AG04449 (cell line): ENCODE data around the gene FXYD3.

ENCODE experiments used
- CTCF ChIA-PET: fragments of 350-600 bp; formaldehyde crosslinking; extraction: SDS; loops from one replicate; lab custom pipeline; 2021; ENCODE audit warnings: antibody characterized with exemption; lab: Yijun Ruan, JAX
- POLR2A ChIA-PET: fragments of 400-600, 350-600 bp; formaldehyde crosslinking; extraction: SDS; loops from one replicate; lab custom pipeline; 2020; ENCODE audit warnings: antibody characterized with exemption, inconsistent platforms; lab: Yijun Ruan, JAX
- DNase-seq: peaks from one replicate; pipeline ENCODE4 v3.0.0-alpha.2; 2010; ENCODE audit warnings: low read depth, low spot score
- H3K4me3 ChIP-seq: 2 replicates; pipeline ENCODE4 v1.5.1; 2011; ENCODE audit warnings: low read depth, mild to moderate bottlenecking, control low read depth, low read length
- TF ChIP-seq, protein P1 (sequence below): IDR thresholded peaks from one replicate; pipeline ENCODE4 v1.5.1; 2011; ENCODE audit warnings: mild to moderate bottlenecking, moderate library complexity, low read length, control low read depth, inconsistent platforms; ENCODE audit not compliant: insufficient read depth; ENCODE audit errors: missing control alignments

The FXYD3 gene

DNA sequence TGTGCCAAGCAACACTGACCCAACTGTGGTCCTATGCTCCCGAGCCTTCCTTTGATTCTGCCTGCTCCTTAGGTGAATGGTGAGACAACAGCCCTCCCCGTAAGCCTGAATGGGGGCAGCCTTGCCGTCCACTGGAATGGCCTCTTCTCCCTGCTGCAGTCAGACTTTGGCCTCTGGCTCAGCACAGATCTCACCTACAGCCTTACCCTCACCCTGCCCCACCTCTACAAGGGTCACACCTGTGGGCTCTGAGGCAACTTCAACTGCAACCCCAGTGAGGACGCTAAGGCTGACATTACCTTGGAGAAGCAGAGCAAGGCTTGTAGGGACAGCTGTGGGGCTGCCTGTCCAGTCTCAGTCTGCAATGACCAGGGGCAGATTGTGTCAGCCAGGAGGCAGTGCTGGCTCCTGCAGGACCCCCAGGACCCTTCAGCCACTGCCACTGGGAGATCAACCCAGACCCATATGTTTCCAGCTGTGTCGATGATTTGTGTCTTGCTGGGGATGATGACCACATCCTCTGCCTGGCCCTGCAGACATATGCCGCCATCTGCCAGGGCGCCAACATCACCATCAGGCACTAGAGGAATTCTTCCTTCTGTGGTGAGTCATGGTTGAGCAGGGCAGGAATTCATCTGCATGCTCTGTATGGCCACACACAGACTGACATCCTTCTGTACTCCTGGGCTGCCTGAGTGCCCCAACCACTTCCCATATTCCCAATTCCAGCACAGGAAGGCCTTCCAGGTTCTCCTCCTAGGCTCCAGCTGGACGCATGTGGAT is 27.3 kb upstream of the FXYD3 start:
- peak; percentile 71 for DNase-seq
- ChIA-PET POLR2A (interaction anchor here (1.3 kb wide), 1 partner anchor 36 kb away, joined by 5 read pairs; no protein-coding TSS in a partner anchor), CTCF (interaction anchor here (0.7 to 9.6 kb wide), 9 partner anchors 17 to 53 kb away, joined by 3 to 89 read pairs (median 3); no protein-coding TSS in a partner anchor)

DNA sequence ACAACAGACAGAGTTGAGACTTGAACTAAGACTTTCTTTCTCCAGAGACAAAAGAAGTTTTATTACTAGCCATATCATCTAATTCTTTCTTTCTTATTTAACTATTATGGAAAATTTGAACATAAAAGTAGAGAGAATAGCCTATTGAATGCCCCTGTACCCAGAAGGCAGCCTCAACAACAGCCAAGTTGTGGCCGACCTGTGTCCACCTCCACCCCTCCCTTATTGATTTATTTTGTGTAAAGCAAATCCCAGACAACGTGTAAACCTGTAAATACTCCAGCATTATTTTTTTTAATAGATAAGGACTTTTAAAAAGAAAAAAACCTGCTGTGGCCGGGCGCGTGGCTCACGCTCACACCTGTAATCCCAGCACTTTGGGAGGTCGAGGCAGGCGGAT is 26.1 kb upstream of the FXYD3 start:
- no peak for DNase-seq
- ChIA-PET CTCF (interaction anchor here (0.6 to 5.0 kb wide), 11 partner anchors 11 to 46 kb away, joined by 3 to 57 read pairs (median 9); partner anchors contain the start of gene LGI4), POLR2A (no interaction called here)
- TF ChIP-seq, protein P1, sequence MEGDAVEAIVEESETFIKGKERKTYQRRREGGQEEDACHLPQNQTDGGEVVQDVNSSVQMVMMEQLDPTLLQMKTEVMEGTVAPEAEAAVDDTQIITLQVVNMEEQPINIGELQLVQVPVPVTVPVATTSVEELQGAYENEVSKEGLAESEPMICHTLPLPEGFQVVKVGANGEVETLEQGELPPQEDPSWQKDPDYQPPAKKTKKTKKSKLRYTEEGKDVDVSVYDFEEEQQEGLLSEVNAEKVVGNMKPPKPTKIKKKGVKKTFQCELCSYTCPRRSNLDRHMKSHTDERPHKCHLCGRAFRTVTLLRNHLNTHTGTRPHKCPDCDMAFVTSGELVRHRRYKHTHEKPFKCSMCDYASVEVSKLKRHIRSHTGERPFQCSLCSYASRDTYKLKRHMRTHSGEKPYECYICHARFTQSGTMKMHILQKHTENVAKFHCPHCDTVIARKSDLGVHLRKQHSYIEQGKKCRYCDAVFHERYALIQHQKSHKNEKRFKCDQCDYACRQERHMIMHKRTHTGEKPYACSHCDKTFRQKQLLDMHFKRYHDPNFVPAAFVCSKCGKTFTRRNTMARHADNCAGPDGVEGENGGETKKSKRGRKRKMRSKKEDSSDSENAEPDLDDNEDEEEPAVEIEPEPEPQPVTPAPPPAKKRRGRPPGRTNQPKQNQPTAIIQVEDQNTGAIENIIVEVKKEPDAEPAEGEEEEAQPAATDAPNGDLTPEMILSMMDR: no peak
- H3K4me3 ChIP-seq: no peak overlapping the region

More for the DNA sequence above, 27.3 kb upstream of the FXYD3 start:
- no peak overlapping the region for H3K4me3 ChIP-seq
- TF ChIP-seq, protein P1: no peak

DNA sequence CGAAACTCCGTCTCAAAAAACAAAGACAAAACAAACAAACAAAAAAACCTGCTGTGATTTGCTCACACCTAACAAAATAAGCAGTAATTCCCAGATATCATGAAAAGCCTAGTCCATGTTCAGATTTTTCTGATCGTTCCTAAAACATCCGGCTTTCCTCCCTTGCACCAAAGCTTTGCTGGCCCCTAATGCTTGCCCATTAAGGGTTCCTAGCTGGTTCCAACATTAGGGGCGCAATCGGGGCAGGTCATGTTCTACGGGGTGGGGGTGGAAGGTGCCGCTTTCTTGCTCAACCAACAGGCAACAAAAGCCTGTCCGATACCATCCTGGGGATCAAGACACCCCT is 25.5 kb upstream of the FXYD3 start:
- no peak for DNase-seq
- ChIA-PET CTCF (interaction anchor here (0.6 to 5.0 kb wide), 13 partner anchors 10 to 68 kb away, joined by 3 to 57 read pairs (median 8); partner anchors contain the start of gene LGI4), POLR2A (no interaction called here)
- TF ChIP-seq, protein P1: no peak
- no peak overlapping the region for H3K4me3 ChIP-seq

DNA sequence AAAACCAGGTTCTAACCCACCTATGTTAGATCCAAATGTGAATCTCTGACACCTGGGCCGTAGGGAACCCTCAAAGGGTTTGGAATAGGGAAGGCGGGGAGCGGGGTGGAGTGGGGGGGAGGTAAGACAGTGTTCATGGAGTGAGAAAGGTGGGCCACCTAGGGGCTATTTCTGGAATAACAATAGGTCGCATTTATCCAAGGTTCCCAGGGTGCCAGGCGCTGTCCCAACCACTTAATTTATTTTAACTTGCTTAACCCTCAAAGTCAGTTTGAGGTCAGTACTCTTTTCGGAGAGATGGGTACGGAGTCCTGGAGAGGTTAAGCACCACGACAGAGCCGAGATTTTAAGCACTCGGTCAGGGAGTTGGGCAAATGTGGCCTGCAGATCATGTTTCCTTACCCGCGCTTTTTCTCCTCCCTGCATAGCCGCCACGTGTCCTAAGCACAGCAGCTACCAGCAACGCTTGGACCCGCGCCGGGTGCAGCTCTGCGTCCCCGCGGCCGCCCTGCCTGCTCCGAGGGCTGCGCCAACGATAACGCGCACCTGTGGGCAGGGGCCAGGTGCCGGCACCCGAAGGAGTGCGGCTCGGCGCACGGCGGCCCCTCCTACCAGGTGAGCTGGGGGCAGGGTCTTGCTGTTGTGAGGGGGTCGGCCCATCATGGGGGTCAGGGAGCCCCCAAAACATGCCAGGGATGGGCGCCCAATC is 25.0 kb upstream of the FXYD3 start:
- CTCF ChIA-PET: interaction anchor here (0.8 to 5.0 kb wide), 18 partner anchors 10 to 118 kb away, joined by 3 to 57 read pairs (median 8); partner anchors contain the start of gene LGI4
- H3K4me3 ChIP-seq: no peak overlapping the region
- POLR2A ChIA-PET: no interaction called here
- TF ChIP-seq, protein P1: peak; percentile 41
- no peak for DNase-seq

DNA sequence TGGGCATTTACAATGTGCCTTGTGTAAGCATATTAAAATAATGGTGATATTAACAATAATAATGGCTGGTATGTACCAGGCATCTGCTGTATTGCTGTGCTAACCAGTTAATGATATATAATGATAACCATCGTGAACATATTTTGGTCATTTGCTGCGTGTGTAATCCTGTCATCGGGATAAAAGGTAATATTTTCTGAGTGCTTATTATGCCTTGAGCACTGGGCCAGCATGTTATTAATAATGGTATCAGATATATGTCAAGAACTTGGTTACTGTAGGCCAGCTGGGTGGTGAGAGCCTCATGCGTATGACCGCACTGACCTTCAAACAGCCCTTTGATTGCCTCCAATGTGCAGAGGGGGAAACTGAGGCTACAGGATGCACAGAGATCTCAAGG is 22.2 kb upstream of the FXYD3 start:
- TF ChIP-seq, protein P1: no peak
- no peak overlapping the region for H3K4me3 ChIP-seq
- DNase-seq: no peak
- ChIA-PET CTCF (interaction anchor here (0.9 to 5.0 kb wide), 5 partner anchors 23 to 62 kb away, joined by 3 to 57 read pairs (median 23); partner anchors contain the start of gene LGI4), POLR2A (no interaction called here)
